ENCODE results near the gene MYH9. TPM values are rescaled to one million over a fixed set of nuclear protein-coding genes. Genes with fewer than 3 reads are reported as not detected.

The MYH9 gene
- total RNA-seq, 4 donors from 2014 or later, result 304 to 366 (median 322) TPM

DNA sequence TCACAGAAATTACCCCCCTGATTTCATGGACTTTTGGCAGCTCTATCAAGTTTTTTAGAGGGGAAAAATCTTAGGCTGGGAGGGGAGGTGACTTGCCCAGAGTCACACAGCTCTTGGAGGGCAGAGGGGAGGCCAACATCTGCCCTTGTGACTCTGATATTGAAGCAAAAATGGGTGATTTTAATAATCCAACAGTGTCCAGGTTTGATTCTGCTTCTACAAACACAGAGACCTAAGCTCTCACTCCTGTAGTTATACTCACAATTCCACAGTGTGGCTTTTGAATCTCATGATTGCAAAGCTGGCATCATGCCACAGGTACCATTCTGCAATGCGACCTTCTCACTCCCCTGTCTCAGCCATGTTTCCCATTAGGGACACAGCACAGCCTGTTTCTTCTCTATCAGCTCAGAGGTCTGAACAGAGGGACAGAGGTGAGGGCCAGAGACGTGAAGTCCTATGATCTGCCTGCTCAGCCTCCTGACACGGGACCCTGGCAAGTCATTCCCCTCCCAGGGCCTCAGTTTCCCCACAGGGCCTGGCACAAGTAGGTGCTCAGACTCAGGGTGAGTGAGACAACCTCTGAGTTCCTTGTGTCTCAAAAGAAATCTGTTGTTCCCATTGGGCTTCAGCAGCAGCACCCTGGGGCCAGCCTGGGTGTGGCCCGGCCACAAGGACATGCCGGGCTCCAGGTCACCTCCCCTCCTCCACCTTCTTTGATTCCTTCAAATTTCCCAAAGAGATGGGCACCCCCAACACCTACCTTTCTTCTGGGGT is 149.2 kb downstream of the MYH9 start:
- Histone ChIP-seq H3K9me3 (no peaks in the 10 kb centered on the region), H3K27ac (peak overlapping the region; percentile 85 to 94 (median 90)), H3K36me3 (peaks cover 0 to 3% of the 10 kb centered on the region in 2 donors), H3K27me3 (no peaks in the 10 kb centered on the region), H3K4me1 (peaks cover 0 to 63% (median 33%) of the 10 kb centered on the region in 3 donors), H3K4me3 (peak overlapping the region; percentile 63 to 84)
- no peak for TF ChIP-seq EP300 (IDR thresholded peaks at IDR 0.05)
- WGBS, 2 donors (ENCODE audit: low coverage in 1 of 2), result 0 to 10% methylated on average over 1 to 4 of the region's 5 CpGs
- ATAC-seq, result peak; percentile 16

DNA sequence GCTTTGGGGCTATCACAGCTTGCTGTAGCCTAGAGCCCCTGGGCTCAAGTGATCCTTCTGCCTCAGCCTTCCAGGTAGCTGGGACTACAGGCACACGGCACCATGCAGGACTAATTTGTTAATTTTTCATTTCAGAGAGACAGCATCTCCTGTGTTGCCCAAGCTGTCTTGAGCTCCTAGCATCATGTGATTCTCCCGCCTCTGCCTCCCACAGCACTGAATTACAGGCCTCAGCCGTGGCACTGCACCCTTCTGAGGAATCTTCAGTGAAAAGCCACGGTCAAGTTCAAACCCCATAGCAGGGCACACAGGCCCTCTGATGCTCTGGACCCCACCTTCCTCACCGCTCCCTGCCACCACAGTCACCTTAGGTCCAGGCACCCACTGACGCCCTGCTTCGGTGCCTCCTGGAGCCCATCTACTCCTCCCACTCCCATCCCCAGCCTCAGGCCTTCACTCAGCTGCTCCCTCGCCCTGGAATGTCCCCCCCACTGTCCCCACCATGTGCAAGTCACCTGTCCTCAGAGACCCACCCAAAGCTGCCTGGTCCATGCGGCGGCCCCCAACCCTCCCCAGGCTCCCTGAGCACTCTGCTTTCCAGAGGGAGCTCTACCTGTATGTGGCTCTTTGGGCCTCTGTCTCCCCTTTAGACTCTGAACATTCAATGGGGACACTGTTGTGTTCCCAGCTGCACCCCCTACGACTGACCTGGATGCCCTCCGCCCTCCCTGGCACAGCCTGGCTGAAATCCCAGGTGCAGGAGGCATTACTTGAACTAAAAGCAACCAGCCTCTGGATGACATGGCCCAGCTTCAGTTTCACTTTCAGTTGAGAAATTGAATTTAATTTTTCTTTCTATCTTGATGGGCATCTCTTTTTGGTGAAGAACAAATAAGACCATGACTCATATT is 150.1 kb downstream of the MYH9 start:
- no peak for ATAC-seq
- WGBS, 2 donors (ENCODE audit: low coverage in 1 of 2), result 68 to 94% methylated on average over 3 to 10 of the region's 12 CpGs
- Histone ChIP-seq H3K4me1 (peaks cover 0 to 64% (median 33%) of the 10 kb centered on the region in 3 donors), H3K27me3 (no peaks in the 10 kb centered on the region), H3K9me3 (no peaks in the 10 kb centered on the region), H3K27ac (peak overlapping the region; percentile 85 to 94 (median 90)), H3K4me3 (peak overlapping the region; percentile 63 to 84), H3K36me3 (peaks cover 0 to 12% of the 10 kb centered on the region in 2 donors)
- TF ChIP-seq POLR2AphosphoS5 (IDR thresholded peaks at IDR 0.05), result no peak
- no peak for TF ChIP-seq POLR2A (IDR thresholded peaks at IDR 0.05)
- no peak for TF ChIP-seq EP300 (IDR thresholded peaks at IDR 0.05)
- TF ChIP-seq, protein P1, sequence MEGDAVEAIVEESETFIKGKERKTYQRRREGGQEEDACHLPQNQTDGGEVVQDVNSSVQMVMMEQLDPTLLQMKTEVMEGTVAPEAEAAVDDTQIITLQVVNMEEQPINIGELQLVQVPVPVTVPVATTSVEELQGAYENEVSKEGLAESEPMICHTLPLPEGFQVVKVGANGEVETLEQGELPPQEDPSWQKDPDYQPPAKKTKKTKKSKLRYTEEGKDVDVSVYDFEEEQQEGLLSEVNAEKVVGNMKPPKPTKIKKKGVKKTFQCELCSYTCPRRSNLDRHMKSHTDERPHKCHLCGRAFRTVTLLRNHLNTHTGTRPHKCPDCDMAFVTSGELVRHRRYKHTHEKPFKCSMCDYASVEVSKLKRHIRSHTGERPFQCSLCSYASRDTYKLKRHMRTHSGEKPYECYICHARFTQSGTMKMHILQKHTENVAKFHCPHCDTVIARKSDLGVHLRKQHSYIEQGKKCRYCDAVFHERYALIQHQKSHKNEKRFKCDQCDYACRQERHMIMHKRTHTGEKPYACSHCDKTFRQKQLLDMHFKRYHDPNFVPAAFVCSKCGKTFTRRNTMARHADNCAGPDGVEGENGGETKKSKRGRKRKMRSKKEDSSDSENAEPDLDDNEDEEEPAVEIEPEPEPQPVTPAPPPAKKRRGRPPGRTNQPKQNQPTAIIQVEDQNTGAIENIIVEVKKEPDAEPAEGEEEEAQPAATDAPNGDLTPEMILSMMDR (IDR thresholded peaks at IDR 0.05), result no peak

DNA sequence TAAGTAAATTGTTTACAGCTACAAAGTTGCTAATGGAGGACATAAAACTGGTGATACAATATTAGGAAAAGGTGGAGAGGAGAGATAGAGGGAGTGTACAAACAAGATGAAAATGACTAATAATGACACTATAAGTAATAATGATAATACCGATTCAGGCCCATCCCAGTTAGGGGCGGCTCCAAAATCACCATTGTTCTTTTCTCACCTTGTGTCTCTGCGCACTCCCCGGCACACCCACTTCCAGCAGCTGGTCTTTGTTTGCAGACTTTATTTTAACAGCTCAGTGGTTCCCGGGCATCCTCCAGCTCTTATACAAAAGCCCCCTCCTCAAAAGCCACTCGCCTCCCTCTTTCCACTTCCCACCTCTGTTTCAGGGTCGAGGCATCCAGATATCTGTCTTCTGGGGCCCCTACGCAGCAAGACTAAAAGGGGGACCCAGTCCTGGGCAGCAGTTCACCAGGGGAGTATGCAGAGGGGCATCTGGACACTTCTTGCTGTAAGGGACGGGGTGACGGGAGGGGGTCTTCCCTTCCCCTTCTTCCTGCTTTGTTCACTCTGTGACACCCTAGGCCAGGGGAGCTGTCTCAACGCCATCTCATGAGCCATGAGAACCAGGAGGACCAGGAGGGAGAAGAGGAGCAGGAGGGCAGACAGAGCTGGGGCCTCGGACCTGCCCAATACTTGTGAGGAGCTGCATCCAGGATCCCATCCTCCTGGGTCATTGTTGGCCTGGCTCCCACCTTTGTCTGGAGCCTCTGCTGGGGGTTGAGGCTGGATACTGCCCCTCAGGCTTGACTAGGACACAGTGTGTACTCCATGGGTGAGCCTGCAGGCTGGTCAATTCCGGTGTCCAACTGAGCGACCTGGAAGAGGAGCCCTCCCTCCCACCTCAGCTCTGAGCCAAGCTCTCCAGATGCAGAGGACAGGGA is 151.1 kb downstream of the MYH9 start:
- Histone ChIP-seq H3K27me3 (no peaks in the 10 kb centered on the region), H3K4me1 (peaks cover 0 to 64% (median 33%) of the 10 kb centered on the region in 3 donors), H3K9me3 (no peaks in the 10 kb centered on the region), H3K27ac (peak overlapping the region in 3 of 4 donors; percentile 85 to 94 (median 89)), H3K4me3 (peak overlapping the region in 1 of 2 donors; percentile 63), H3K36me3 (peaks cover 0 to 22% of the 10 kb centered on the region in 2 donors)
- no peak for ATAC-seq
- TF ChIP-seq EP300 (IDR thresholded peaks at IDR 0.05), result no peak
- TF ChIP-seq POLR2AphosphoS5 (IDR thresholded peaks at IDR 0.05), result no peak
- no peak for TF ChIP-seq POLR2A (IDR thresholded peaks at IDR 0.05)
- TF ChIP-seq, protein P1 (IDR thresholded peaks at IDR 0.05), result no peak
- 64 to 78% methylated on average over 3 to 11 of the region's 14 CpGs for WGBS, 2 donors (ENCODE audit: low coverage in 1 of 2)

DNA sequence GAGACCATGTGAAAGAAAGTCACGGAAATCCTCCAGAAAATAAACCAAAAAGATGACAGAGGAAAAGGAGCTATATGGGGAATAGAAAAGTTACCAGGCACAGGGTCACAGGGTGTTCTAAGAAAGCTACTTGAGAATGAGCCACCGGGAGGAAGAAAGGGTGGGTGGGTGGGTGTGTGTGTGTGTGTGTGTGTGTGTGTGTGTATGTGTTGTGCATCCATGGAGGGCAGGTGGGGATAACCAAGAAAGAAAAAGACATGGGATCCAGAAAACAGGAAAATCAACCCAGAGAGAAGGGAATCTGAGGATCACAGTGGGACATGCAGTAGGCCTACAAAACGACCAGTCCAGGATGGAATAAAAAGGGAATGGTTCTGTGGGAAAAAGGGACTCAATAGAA is 152.2 kb downstream of the MYH9 start:
- TF ChIP-seq EP300 (IDR thresholded peaks at IDR 0.05) (no peak), POLR2AphosphoS5 (IDR thresholded peaks at IDR 0.05) (no peak), POLR2A (IDR thresholded peaks at IDR 0.05) (no peak)
- TF ChIP-seq, protein P1 (IDR thresholded peaks at IDR 0.05), result no peak
- Histone ChIP-seq H3K9me3 (no peaks in the 10 kb centered on the region), H3K27ac (no peak overlapping the region), H3K27me3 (no peaks in the 10 kb centered on the region), H3K4me3 (no peak overlapping the region), H3K36me3 (peaks cover 0 to 33% of the 10 kb centered on the region in 2 donors), H3K4me1 (peaks cover 0 to 64% (median 33%) of the 10 kb centered on the region in 3 donors)
- WGBS, 2 donors (ENCODE audit: low coverage in 1 of 2), result 74 to 78% methylated on average over 3 of the region's 3 CpGs
- ATAC-seq, result no peak
